Neural cell (in vitro differentiated cells): ENCODE measurements around the gene IL36B. TPM values are rescaled to one million over a fixed set of nuclear protein-coding genes. Genes with fewer than 3 reads are reported as not detected.

Source experiments
- H2AFZ ChIP-seq: fragments of 200-600, 300-800 bp; sonication (generic), shearing (Covaris generic); 2 replicates; pipeline ENCODE4 v1.6.0; 2014; ENCODE audit warnings: low read depth, mild to moderate bottlenecking, antibody characterized with exemption, low read length, moderate library complexity
- H3F3A ChIP-seq: fragments of 200-600 bp; shearing (Covaris generic); 2 replicates; pipeline ENCODE4 v1.6.1; 2016; ENCODE audit warnings: mild to moderate bottlenecking, moderate library complexity, mixed read lengths, antibody characterized with exemption, low read length; ENCODE audit not compliant: insufficient read depth, poor library complexity, severe bottlenecking
- H3K27ac ChIP-seq: fragments of 200-600, 300-800 bp; sonication (generic), shearing (Covaris generic); 2 replicates; pipeline ENCODE4 v1.5.1; 2014; ENCODE audit warnings: mild to moderate bottlenecking, low read length, moderate library complexity
- H3K27me3 ChIP-seq: fragments of 300-800, 200-600 bp; sonication (generic), shearing (Covaris generic); 2 replicates; pipeline ENCODE4 v1.6.0; 2014; ENCODE audit warnings: mild to moderate bottlenecking, low read depth, low read length, moderate library complexity; ENCODE audit not compliant: insufficient read depth
- H3K36me3 ChIP-seq: fragments of 300-800, 200-600 bp; sonication (generic), shearing (Covaris generic); 2 replicates; pipeline ENCODE4 v1.5.1; 2014; ENCODE audit warnings: mild to moderate bottlenecking, antibody characterized with exemption, low read length, moderate library complexity; ENCODE audit not compliant: insufficient read depth
- H3K4me2 ChIP-seq: fragments of 300-800, 200-600 bp; sonication (generic), shearing (Covaris generic); 2 replicates; pipeline ENCODE4 v1.6.0; 2014; ENCODE audit warnings: mild to moderate bottlenecking, low read length
- H3K4me3 ChIP-seq: fragments of 300-800, 200-600 bp; sonication (generic), shearing (Covaris generic); 2 replicates; pipeline ENCODE4 v1.5.1; 2014; ENCODE audit warnings: mild to moderate bottlenecking, low read length, moderate library complexity
- H3K79me2 ChIP-seq: fragments of 200-600 bp; shearing (Covaris generic); replicated peaks from 2 replicates; pipeline ENCODE4 v1.6.0; 2014; ENCODE audit warnings: mild to moderate bottlenecking, low read length, moderate library complexity; ENCODE audit not compliant: insufficient read depth
- H3K9ac ChIP-seq: fragments of 300-800, 200-600 bp; sonication (generic), shearing (Covaris generic); 2 replicates; pipeline ENCODE4 v1.6.1; 2016; ENCODE audit warnings: mild to moderate bottlenecking, low read length, mixed read lengths
- H3K9me2 ChIP-seq: fragments of 200-600 bp; shearing (Covaris generic); 2 replicates; pipeline ENCODE4 v1.6.1; 2016; ENCODE audit warnings: mild to moderate bottlenecking, low read length, mixed read lengths; ENCODE audit not compliant: insufficient read depth
- H3K9me3 ChIP-seq: fragments of 200-600, 300-800 bp; sonication (generic), shearing (Covaris generic); 2 replicates; pipeline ENCODE4 v1.6.1; 2016; ENCODE audit warnings: mild to moderate bottlenecking, mixed run types, low read length, moderate library complexity, mixed read lengths
- H4K20me1 ChIP-seq: fragments of 200-600 bp; shearing (Covaris generic); 2 replicates; pipeline ENCODE4 v1.6.1; 2016; ENCODE audit warnings: mild to moderate bottlenecking, mixed run types; ENCODE audit not compliant: insufficient read depth
- EP300 ChIP-seq: fragments of 450-650 bp; conservative IDR thresholded peaks from 2 replicates; pipeline ENCODE4 v1.6.1; 2014; ENCODE audit warnings: antibody characterized with exemption, mild to moderate bottlenecking, moderate library complexity; ENCODE audit not compliant: poor library complexity, severe bottlenecking
- EZH2 ChIP-seq: fragments of 200-600, 300-800 bp; shearing (Covaris generic), sonication (generic); IDR thresholded peaks from 2 replicates; pipeline ENCODE4 v1.6.1; 2014; ENCODE audit warnings: antibody characterized with exemption, low read length, borderline replicate concordance, mild to moderate bottlenecking; ENCODE audit not compliant: insufficient read depth, poor library complexity, severe bottlenecking
- MXI1 ChIP-seq: fragments of 450-650 bp; conservative IDR thresholded peaks from 2 replicates; pipeline ENCODE4 v1.6.1; 2014; ENCODE audit warnings: antibody characterized with exemption, mild to moderate bottlenecking; ENCODE audit not compliant: poor library complexity, severe bottlenecking
- POLR2AphosphoS5 ChIP-seq: IDR thresholded peaks from 2 replicates; pipeline ENCODE4 v1.6.1; 2012
- RAD21 ChIP-seq: fragments of 450-650 bp; conservative IDR thresholded peaks from 2 replicates; pipeline ENCODE4 v1.6.1; 2014; ENCODE audit warnings: antibody characterized with exemption, mild to moderate bottlenecking, moderate library complexity
- SMC3 ChIP-seq: fragments of 450-650 bp; conservative IDR thresholded peaks from 2 replicates; pipeline ENCODE4 v1.6.1; 2014; ENCODE audit warnings: antibody characterized with exemption, mild to moderate bottlenecking, moderate library complexity; ENCODE audit not compliant: poor library complexity
- TAF1 ChIP-seq: IDR thresholded peaks from 2 replicates; pipeline ENCODE4 v1.6.1; 2012; ENCODE audit warnings: low read depth
- polyA plus RNA-seq: library from polyadenylated mRNA; depleted of rRNA; stranded (reverse); fragments of >200 nt; gene quantifications from 2 replicates; pipeline ENCODE4 v1.2.3, GENCODE V29; 2014
- TF ChIP-seq, protein P1 (sequence below): IDR thresholded peaks from 2 replicates; pipeline ENCODE4 v1.6.1; 2012; ENCODE audit warnings: borderline replicate concordance
- TF ChIP-seq, protein P2 (sequence below): fragments of 450-650 bp; IDR thresholded peaks from 2 replicates; pipeline ENCODE4 v1.5.1; 2014; ENCODE audit warnings: antibody characterized with exemption, mild to moderate bottlenecking, moderate library complexity; ENCODE audit not compliant: poor library complexity, severe bottlenecking

The IL36B gene
- polyA plus RNA-seq, 1 donor from 2014 or later = not detected

DNA sequence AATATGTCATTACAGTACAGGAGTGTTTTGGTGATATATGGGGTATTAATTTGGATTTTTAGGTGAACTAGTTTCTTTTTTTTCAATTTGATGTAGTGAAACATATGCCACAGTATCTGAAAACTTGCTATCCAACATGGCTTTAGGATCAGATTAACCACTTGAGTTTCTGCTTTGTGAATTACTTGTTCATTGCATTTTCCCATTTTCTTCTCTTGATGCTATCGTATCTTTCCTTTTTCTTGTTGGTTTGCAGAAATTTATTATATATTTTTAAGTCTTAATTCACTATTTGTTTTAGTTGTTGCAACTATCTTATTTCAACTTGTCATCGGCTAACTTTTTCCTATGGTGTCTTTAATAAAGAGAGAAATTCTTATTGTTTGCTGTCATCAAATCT, 38.6 kb downstream of the IL36B start:
- no peaks in the 10 kb centered on the region for H3K9me3 ChIP-seq
- H3F3A ChIP-seq = no peaks in the 10 kb centered on the region
- H2AFZ ChIP-seq = no peak overlapping the region
- H3K4me2 ChIP-seq = no peak overlapping the region
- no peaks in the 10 kb centered on the region for H4K20me1 ChIP-seq
- TF ChIP-seq EZH2 (no peak), POLR2AphosphoS5 (no peak), MXI1 (no peak), RAD21 (no peak), SMC3 (no peak)
- TF ChIP-seq, protein P1, sequence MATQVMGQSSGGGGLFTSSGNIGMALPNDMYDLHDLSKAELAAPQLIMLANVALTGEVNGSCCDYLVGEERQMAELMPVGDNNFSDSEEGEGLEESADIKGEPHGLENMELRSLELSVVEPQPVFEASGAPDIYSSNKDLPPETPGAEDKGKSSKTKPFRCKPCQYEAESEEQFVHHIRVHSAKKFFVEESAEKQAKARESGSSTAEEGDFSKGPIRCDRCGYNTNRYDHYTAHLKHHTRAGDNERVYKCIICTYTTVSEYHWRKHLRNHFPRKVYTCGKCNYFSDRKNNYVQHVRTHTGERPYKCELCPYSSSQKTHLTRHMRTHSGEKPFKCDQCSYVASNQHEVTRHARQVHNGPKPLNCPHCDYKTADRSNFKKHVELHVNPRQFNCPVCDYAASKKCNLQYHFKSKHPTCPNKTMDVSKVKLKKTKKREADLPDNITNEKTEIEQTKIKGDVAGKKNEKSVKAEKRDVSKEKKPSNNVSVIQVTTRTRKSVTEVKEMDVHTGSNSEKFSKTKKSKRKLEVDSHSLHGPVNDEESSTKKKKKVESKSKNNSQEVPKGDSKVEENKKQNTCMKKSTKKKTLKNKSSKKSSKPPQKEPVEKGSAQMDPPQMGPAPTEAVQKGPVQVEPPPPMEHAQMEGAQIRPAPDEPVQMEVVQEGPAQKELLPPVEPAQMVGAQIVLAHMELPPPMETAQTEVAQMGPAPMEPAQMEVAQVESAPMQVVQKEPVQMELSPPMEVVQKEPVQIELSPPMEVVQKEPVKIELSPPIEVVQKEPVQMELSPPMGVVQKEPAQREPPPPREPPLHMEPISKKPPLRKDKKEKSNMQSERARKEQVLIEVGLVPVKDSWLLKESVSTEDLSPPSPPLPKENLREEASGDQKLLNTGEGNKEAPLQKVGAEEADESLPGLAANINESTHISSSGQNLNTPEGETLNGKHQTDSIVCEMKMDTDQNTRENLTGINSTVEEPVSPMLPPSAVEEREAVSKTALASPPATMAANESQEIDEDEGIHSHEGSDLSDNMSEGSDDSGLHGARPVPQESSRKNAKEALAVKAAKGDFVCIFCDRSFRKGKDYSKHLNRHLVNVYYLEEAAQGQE = no peak
- TF ChIP-seq, protein P2, sequence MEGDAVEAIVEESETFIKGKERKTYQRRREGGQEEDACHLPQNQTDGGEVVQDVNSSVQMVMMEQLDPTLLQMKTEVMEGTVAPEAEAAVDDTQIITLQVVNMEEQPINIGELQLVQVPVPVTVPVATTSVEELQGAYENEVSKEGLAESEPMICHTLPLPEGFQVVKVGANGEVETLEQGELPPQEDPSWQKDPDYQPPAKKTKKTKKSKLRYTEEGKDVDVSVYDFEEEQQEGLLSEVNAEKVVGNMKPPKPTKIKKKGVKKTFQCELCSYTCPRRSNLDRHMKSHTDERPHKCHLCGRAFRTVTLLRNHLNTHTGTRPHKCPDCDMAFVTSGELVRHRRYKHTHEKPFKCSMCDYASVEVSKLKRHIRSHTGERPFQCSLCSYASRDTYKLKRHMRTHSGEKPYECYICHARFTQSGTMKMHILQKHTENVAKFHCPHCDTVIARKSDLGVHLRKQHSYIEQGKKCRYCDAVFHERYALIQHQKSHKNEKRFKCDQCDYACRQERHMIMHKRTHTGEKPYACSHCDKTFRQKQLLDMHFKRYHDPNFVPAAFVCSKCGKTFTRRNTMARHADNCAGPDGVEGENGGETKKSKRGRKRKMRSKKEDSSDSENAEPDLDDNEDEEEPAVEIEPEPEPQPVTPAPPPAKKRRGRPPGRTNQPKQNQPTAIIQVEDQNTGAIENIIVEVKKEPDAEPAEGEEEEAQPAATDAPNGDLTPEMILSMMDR = no peak
- no peaks in the 10 kb centered on the region for H3K27me3 ChIP-seq
- no peaks in the 10 kb centered on the region for H3K9me2 ChIP-seq
- no peak overlapping the region for H3K4me3 ChIP-seq
- no peaks in the 10 kb centered on the region for H3K36me3 ChIP-seq
- no peak overlapping the region for H3K27ac ChIP-seq
- no peaks in the 10 kb centered on the region for H3K79me2 ChIP-seq
- H3K9ac ChIP-seq = no peak overlapping the region

DNA sequence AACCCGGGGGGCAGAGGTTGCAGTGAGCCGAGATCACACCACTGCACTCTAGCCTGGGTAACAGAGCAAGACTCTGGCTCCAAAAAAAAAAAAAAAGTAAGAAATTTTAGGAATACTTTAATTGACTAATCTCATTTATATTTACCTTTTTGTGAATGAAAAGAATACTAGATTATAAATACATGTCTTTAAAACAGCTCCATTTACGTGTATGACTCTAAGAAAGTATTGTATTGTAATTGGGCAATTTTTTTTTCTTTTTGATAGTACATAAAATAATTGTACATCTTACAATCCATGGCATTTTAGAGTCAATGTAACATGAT, 39.4 kb downstream of the IL36B start:
- Histone ChIP-seq H3K4me3 (no peak overlapping the region), H3K27ac (no peak overlapping the region), H3K9ac (no peak overlapping the region), H3F3A (no peaks in the 10 kb centered on the region), H2AFZ (no peak overlapping the region), H3K9me2 (no peaks in the 10 kb centered on the region), H3K9me3 (no peaks in the 10 kb centered on the region), H3K27me3 (no peaks in the 10 kb centered on the region), H3K79me2 (no peaks in the 10 kb centered on the region), H3K4me2 (no peak overlapping the region), H4K20me1 (no peaks in the 10 kb centered on the region), H3K36me3 (no peaks in the 10 kb centered on the region)
- TF ChIP-seq POLR2AphosphoS5 = no peak
- no peak for TF ChIP-seq EP300
- TF ChIP-seq SMC3 = no peak
- TF ChIP-seq RAD21 = no peak
- no peak for TF ChIP-seq EZH2
- no peak for TF ChIP-seq TAF1
- TF ChIP-seq, protein P1 = no peak
- no peak for TF ChIP-seq MXI1
- TF ChIP-seq, protein P2 = no peak
